Nephron (organoid): Measurements from ENCODE around the gene TTC21A.

Experiments
- H3K27ac Mint-ChIP-seq, 3 experiments: 2 replicates each; pipeline ENCODE4 v1.8.0; 2020; ENCODE audit warnings: mixed read lengths in 3 of 3, mild to moderate bottlenecking in 2 of 3, moderate library complexity in 1 of 3
- H3K27me3 Mint-ChIP-seq: 2 replicates; pipeline ENCODE4 v1.8.0; 2021; ENCODE audit warnings: low read depth, mild to moderate bottlenecking, moderate library complexity, mixed read lengths
- H3K36me3 Mint-ChIP-seq: 2 replicates; pipeline ENCODE4 v1.8.0; 2020; ENCODE audit warnings: low read depth, mixed read lengths
- H3K4me1 Mint-ChIP-seq: 2 replicates; pipeline ENCODE4 v1.8.0; 2020; ENCODE audit warnings: mixed read lengths
- H3K4me3 Mint-ChIP-seq, 3 experiments: 2 replicates each; pipeline ENCODE4 v1.8.0; 2020; ENCODE audit warnings: mild to moderate bottlenecking in 3 of 3, mixed read lengths in 3 of 3, moderate library complexity in 2 of 3
- H3K9me3 Mint-ChIP-seq: 2 replicates; pipeline ENCODE4 v1.8.0; 2020; ENCODE audit warnings: mixed read lengths
- TF ChIP-seq, protein P1 (sequence below), 3 experiments: fragments of 200-600 bp; sonication (generic); IDR thresholded peaks; one replicate each; pipeline ENCODE4 v1.5.0; 2021; ENCODE audit warnings: antibody characterized with exemption in 3 of 3; ENCODE audit not compliant: unreplicated experiment in 3 of 3

TTC21A gene

DNA sequence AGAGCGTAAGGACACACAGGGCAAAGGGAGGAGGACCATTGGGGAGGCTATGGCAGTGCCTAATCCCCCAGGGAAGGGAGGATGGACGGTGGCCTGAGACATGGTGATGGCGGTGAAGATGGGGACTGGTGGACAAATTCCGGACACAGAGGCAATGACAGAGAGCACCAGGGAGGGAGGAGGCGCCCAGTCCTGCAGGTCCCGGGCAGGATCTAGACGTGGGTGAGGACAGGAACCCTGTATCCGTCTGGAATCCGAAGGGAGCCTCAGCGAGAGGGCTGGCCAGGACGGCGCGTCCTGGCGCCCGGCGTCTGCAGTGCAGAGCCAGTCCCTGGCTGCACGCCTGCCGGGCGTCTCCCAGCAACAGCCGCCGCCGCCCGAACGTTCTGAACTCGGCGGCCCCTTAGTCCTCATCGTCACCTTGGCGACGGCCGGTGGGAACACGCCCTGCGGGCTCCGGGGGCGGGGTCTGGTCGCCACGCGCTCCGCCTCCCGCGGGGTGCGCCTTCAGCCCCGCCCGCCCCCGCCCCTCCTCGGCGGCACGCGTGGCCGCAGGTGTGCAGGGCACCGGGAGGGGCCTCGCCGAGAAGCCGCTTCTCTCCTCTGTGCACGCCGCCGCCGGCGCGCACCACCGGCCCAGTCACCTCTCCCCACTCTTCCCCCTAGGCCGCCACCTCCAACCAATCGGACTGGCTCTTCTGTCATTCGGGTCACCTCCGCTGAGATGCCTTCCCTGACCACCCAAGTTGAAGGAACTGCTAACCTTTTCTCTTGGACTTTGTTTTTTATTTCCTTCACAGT lies 73.3 kb downstream of the TTC21A start:
- peak overlapping the region; percentile 81 to 82 (median 81) for H3K4me3 Mint-ChIP-seq

DNA sequence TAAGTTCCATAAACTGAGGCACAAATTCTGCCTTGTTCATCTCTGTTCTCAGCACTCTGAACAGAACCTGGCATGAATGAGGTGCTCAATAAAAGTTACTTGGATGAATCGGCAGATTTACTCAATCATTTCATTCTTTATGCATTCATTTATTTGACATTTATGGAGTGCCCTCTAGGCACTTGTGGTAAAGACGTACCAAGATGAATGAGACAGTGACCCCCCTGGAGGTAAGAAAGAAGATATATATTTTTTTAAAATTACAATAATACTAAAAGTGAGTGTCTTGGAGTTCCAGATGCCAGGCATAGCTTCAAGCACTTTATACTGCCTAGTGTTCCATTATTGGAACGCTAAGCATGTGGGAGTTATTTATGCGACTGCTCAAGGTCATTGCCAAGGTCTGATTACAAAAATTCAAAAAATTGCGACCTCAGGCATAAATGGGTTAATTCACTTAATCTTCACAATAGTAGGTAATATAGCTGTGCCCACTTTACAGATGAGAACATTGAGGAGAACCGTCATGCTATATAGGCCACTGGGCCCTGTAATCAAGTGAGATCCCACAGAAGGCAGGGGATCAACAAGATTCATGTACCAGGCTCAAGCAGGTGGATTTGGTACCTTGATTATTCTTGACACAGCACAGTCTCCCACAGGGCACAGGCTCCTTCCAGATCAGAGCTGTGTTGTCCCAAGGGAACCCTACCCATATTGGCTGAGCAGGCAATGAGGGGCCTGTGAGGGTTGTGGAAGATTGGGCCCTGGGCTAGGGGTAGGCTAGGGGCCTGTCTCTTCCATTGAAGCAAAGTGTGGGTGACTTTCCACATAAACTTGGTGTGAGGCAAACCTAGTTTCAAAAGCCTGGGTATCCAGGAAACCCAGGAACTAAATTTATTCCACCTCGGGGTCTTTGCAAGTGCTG lies 74.2 kb downstream of the TTC21A start:
- TF ChIP-seq, protein P1, sequence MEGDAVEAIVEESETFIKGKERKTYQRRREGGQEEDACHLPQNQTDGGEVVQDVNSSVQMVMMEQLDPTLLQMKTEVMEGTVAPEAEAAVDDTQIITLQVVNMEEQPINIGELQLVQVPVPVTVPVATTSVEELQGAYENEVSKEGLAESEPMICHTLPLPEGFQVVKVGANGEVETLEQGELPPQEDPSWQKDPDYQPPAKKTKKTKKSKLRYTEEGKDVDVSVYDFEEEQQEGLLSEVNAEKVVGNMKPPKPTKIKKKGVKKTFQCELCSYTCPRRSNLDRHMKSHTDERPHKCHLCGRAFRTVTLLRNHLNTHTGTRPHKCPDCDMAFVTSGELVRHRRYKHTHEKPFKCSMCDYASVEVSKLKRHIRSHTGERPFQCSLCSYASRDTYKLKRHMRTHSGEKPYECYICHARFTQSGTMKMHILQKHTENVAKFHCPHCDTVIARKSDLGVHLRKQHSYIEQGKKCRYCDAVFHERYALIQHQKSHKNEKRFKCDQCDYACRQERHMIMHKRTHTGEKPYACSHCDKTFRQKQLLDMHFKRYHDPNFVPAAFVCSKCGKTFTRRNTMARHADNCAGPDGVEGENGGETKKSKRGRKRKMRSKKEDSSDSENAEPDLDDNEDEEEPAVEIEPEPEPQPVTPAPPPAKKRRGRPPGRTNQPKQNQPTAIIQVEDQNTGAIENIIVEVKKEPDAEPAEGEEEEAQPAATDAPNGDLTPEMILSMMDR (IDR thresholded peaks at IDR 0.05; ENCODE audit: unreplicated experiment in 3 of 3), result no peak
- Mint-ChIP-seq H3K9me3 (no peaks in the 10 kb centered on the region), H3K27me3 (no peaks in the 10 kb centered on the region), H3K4me3 (peak overlapping the region; percentile 65 to 81 (median 76)), H3K4me1 (peaks cover 69% of the 10 kb centered on the region), H3K27ac (peak overlapping the region; percentile 49 to 83 (median 51)), H3K36me3 (no peaks in the 10 kb centered on the region)

More for the DNA sequence above, 73.3 kb downstream of the TTC21A start:
- no peaks in the 10 kb centered on the region for H3K9me3 Mint-ChIP-seq
- no peaks in the 10 kb centered on the region for H3K27me3 Mint-ChIP-seq
- peak overlapping the region; percentile 75 to 87 (median 85) for H3K27ac Mint-ChIP-seq
- TF ChIP-seq, protein P1 (IDR thresholded peaks at IDR 0.05; ENCODE audit: unreplicated experiment in 3 of 3), result peak in 1 of 3 experiments; percentile 7
- peaks cover 74% of the 10 kb centered on the region for H3K4me1 Mint-ChIP-seq
- no peaks in the 10 kb centered on the region for H3K36me3 Mint-ChIP-seq

GRCh38 chr3:39183211-39184080 lies 76.0 kb downstream of the TTC21A start:
- Mint-ChIP-seq H3K36me3 (no peaks in the 10 kb centered on the region), H3K4me1 (peaks cover 66% of the 10 kb centered on the region), H3K4me3 (peak overlapping the region in 1 of 3 experiments; percentile 4), H3K27me3 (no peaks in the 10 kb centered on the region), H3K27ac (peak overlapping the region; percentile 49 to 83 (median 51)), H3K9me3 (no peaks in the 10 kb centered on the region)
- TF ChIP-seq, protein P1 (IDR thresholded peaks at IDR 0.05; ENCODE audit: unreplicated experiment in 3 of 3), result no peak

DNA sequence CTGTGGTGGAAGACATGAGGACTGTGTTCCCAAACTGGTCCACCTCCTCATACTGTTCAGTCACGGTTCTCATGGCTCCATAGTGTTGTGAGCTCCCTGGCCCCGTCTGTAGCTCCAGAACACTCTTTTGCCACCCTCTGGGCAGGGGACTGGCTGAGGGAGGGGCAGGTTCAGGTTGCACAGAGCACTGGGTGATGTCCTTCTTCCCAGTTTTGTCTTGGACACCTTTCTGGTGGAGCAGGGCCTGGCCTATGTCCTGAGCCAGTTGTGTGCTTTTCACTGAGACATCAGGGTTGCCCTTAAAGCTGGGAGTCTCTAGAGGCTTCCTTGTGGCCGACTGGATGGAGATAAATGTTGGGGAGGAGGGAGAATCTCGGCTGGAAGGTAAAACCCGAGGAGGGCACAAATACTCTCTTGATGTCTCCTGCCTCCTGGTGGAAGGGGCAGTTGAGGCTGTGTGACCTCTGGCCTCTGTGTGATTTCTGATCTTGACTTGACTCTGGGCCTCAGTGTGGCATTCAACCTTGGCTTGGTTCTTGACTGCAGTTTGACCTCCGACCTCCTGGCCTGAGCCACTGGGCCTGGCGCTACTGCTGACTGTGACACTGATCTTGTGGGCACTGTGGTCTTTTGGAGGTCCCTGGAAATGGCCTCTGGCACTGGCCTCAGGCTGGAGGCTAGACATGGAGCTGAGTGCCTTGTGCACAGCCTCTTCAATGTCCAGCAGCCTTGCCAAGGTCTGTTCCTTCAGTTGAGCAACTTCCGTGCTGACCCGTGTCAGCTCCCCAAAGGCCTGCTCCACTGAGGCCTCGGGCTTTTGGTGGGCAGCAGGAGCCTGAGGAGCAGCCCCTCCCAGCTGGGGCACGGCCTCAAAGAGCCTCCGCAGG lies 76.8 kb downstream of the TTC21A start:
- Mint-ChIP-seq H3K4me1 (peaks cover 58% of the 10 kb centered on the region), H3K4me3 (no peak overlapping the region), H3K27ac (peak overlapping the region in 1 of 3 experiments; percentile 83), H3K27me3 (peaks cover under 1% of the 10 kb centered on the region), H3K36me3 (no peaks in the 10 kb centered on the region), H3K9me3 (no peaks in the 10 kb centered on the region)
- TF ChIP-seq, protein P1 (IDR thresholded peaks at IDR 0.05; ENCODE audit: unreplicated experiment in 3 of 3), result no peak

DNA sequence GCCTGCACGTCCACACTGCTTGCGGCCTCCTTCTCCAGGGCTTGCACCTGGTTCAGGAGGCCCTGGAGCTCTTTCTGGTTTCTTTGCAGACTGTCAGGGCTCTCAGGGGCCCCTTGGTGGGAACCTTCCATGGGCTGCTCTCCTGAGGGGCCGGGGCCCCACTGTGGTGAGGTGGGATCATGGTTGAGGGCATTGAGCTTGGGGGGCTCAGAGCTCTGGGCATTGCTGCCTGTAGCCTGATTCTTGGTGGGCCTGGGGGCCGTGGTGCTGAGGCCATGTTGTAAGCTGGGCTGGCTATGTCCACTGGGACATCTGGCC lies 77.4 kb downstream of the TTC21A start:
- Mint-ChIP-seq H3K36me3 (no peaks in the 10 kb centered on the region), H3K9me3 (no peaks in the 10 kb centered on the region), H3K4me1 (peaks cover 57% of the 10 kb centered on the region), H3K27me3 (peaks cover 4% of the 10 kb centered on the region), H3K4me3 (no peak overlapping the region), H3K27ac (no peak overlapping the region)
- TF ChIP-seq, protein P1 (IDR thresholded peaks at IDR 0.05; ENCODE audit: unreplicated experiment in 3 of 3), result no peak
